Smooth muscle cell (in vitro differentiated cells): Measurements from ENCODE around the gene ADARB1. TPM values are rescaled to one million over a fixed set of nuclear protein-coding genes. Genes with fewer than 3 reads are reported as not detected.
"Not testable (repeated sequence)": the region's sequence is repeated elsewhere in the genome, so short reads cannot be mapped to it uniquely, and the experiment has no call there.

Source experiments
- DNase-seq: peaks from one replicate; lab custom pipeline; 2025; ENCODE audit not compliant: unreplicated experiment; lab: John Stamatoyannopoulos, UW
- H2AFZ ChIP-seq: fragments of 200-600 bp; sonication (generic); 2 replicates; pipeline ENCODE4 v1.6.0; 2016; ENCODE audit warnings: antibody characterized with exemption, low read depth, mild to moderate bottlenecking
- H3F3A ChIP-seq: fragments of 200-600 bp; sonication (generic); 2 replicates; pipeline ENCODE4 v1.6.0; 2017; ENCODE audit warnings: antibody characterized with exemption, low read depth
- H3K27ac ChIP-seq: fragments of 200-600 bp; sonication (generic); 2 replicates; pipeline ENCODE4 v1.5.1; 2016; ENCODE audit warnings: low read depth, mild to moderate bottlenecking
- H3K27me3 ChIP-seq: fragments of 200-600 bp; sonication (generic); 2 replicates; pipeline ENCODE4 v1.6.1; 2016; ENCODE audit warnings: low read depth, mild to moderate bottlenecking
- H3K36me3 ChIP-seq: fragments of 200-600 bp; sonication (generic); 2 replicates; pipeline ENCODE4 v1.5.1; 2016; ENCODE audit warnings: low read depth
- H3K4me1 ChIP-seq: fragments of 200-600 bp; sonication (generic); 2 replicates; pipeline ENCODE4 v1.5.1; 2016; ENCODE audit warnings: low read depth
- H3K4me2 ChIP-seq: fragments of 200-600 bp; sonication (generic); 2 replicates; pipeline ENCODE4 v1.6.0; 2016; ENCODE audit warnings: mild to moderate bottlenecking
- H3K4me3 ChIP-seq: fragments of 200-600 bp; sonication (generic); 2 replicates; pipeline ENCODE4 v1.5.1; 2016; ENCODE audit warnings: mild to moderate bottlenecking
- H3K79me2 ChIP-seq: fragments of 200-600 bp; sonication (generic); 2 replicates; pipeline ENCODE4 v1.6.0; 2016; ENCODE audit warnings: low read depth, mild to moderate bottlenecking
- H3K9ac ChIP-seq: fragments of 200-600 bp; sonication (generic); 2 replicates; pipeline ENCODE4 v1.6.0; 2016; ENCODE audit warnings: low read depth
- H3K9me3 ChIP-seq: fragments of 200-600 bp; sonication (generic); replicated peaks from 2 replicates; pipeline ENCODE4 v1.5.1; 2016; ENCODE audit warnings: low read depth
- H4K20me1 ChIP-seq: fragments of 200-600 bp; sonication (generic); 2 replicates; pipeline ENCODE4 v1.6.0; 2016; ENCODE audit warnings: low read depth
- CTCF ChIP-seq: fragments of 200-600 bp; sonication (generic); IDR thresholded peaks from 2 replicates; pipeline ENCODE4 v1.5.1; 2017; ENCODE audit warnings: borderline replicate concordance, mild to moderate bottlenecking, antibody characterized with exemption; ENCODE audit not compliant: insufficient read depth, poor library complexity, severe bottlenecking
- WGBS: methylation state at CpG from one replicate; pipeline ENCODE4 v1.1.7; 2016; ENCODE audit warnings: low lambda C conversion rate; 5-methylcytosine and 5-hydroxymethylcytosine counted together
- polyA plus RNA-seq: library from polyadenylated mRNA; unstranded; fragments of >200 nt; fragmentation: Nextera tagmentation; extraction: Ambion mirVana; gene quantifications from 2 replicates; pipeline ENCODE4 v1.2.1, GENCODE V29; 2016
- total RNA-seq: library from RNA; depleted of rRNA; stranded (reverse); fragments of >200 nt; gene quantifications from 2 replicates; pipeline ENCODE4 v1.2.3, GENCODE V29; 2014

Gene ADARB1
- total and polyA plus RNA-seq, 2 experiments from 2014 or later = 25.6 to 28.9 TPM

- WGBS = 93% methylated on average over 21 of the region's 21 CpGs
- Histone ChIP-seq H3K9me3 (no peaks in the 10 kb centered on the region), H3K9ac (no peak overlapping the region), H3K79me2 (no peaks in the 10 kb centered on the region), H3K27ac (no peak overlapping the region), H3K27me3 (no peaks in the 10 kb centered on the region), H3K4me3 (no peak overlapping the region), H2AFZ (no peak overlapping the region), H3F3A (peaks cover 8% of the 10 kb centered on the region), H3K36me3 (no peaks in the 10 kb centered on the region), H3K4me1 (peaks cover 33% of the 10 kb centered on the region), H3K4me2 (no peak overlapping the region), H4K20me1 (no peaks in the 10 kb centered on the region)
- no peak for TF ChIP-seq CTCF
- no peak for DNase-seq
These were observed 46.9 kb upstream of the ADARB1 start for GRCh38 chr21:45027241-45028196.

GRCh38 chr21:45028645-45029044 lies 45.7 kb upstream of the ADARB1 start:
- H2AFZ ChIP-seq = not testable (repeated sequence)
- over 99% methylated on average over 12 of the region's 12 CpGs for whole genome bisulfite sequencing
- H3K4me1 ChIP-seq = peaks cover 33% of the 10 kb centered on the region

GRCh38 chr21:45029298-45029947 lies 45.0 kb upstream of the ADARB1 start:
- no peak overlapping the region for H3K4me2 ChIP-seq
- DNase-seq = no peak
- H3K36me3 ChIP-seq = no peaks in the 10 kb centered on the region
- TF ChIP-seq CTCF = no peak
- H3K4me1 ChIP-seq = peaks cover 33% of the 10 kb centered on the region
- H3K4me3 ChIP-seq = no peak overlapping the region
- H3K9ac ChIP-seq = no peak overlapping the region
- no peaks in the 10 kb centered on the region for H4K20me1 ChIP-seq
- H3K79me2 ChIP-seq = no peaks in the 10 kb centered on the region
- H3K9me3 ChIP-seq = no peaks in the 10 kb centered on the region
- H3K27me3 ChIP-seq = no peaks in the 10 kb centered on the region
- WGBS = 62% methylated on average over 14 of the region's 14 CpGs
- no peak overlapping the region for H3K27ac ChIP-seq
- peak overlapping the region; percentile 66 for H2AFZ ChIP-seq
- peaks cover 8% of the 10 kb centered on the region for H3F3A ChIP-seq

More at GRCh38 chr21:45028645-45029044, 45.7 kb upstream of the ADARB1 start:
- H3K79me2 ChIP-seq, H3F3A ChIP-seq, H3K36me3 ChIP-seq, H3K27me3 ChIP-seq, H3K9ac ChIP-seq, H3K27ac ChIP-seq, H3K4me3 ChIP-seq, H3K4me2 ChIP-seq, DNase-seq, H4K20me1 ChIP-seq, H3K9me3 ChIP-seq: not testable (repeated sequence)

- peak overlapping the region; percentile 66 for H2AFZ ChIP-seq
- 52% methylated on average over 26 of the region's 26 CpGs for WGBS
These were observed 44.3 kb upstream of the ADARB1 start for GRCh38 chr21:45029948-45030681.

More at GRCh38 chr21:45029948-45030681, 44.3 kb upstream of the ADARB1 start:
- Histone ChIP-seq H3F3A (peaks cover 8% of the 10 kb centered on the region), H4K20me1 (no peaks in the 10 kb centered on the region), H3K4me1 (peaks cover 33% of the 10 kb centered on the region), H3K9ac (no peak overlapping the region), H3K9me3 (no peaks in the 10 kb centered on the region), H3K4me2 (peak overlapping the region; percentile 61), H3K27me3 (no peaks in the 10 kb centered on the region), H3K27ac (no peak overlapping the region), H3K36me3 (no peaks in the 10 kb centered on the region), H3K79me2 (no peaks in the 10 kb centered on the region), H3K4me3 (no peak overlapping the region)
- DNase-seq = no peak
- no peak for TF ChIP-seq CTCF
